ENCODE results near the gene ARL4A. TPM values are rescaled to one million over a fixed set of nuclear protein-coding genes. Genes with fewer than 3 reads are reported as not detected.

Gene ARL4A
- total and polyA plus RNA-seq, 2 of the 8 experiments (the other 6 are each of a cell fraction or from before 2014, with no cell fraction given), result 14.5 to 29.2 TPM

DNA sequence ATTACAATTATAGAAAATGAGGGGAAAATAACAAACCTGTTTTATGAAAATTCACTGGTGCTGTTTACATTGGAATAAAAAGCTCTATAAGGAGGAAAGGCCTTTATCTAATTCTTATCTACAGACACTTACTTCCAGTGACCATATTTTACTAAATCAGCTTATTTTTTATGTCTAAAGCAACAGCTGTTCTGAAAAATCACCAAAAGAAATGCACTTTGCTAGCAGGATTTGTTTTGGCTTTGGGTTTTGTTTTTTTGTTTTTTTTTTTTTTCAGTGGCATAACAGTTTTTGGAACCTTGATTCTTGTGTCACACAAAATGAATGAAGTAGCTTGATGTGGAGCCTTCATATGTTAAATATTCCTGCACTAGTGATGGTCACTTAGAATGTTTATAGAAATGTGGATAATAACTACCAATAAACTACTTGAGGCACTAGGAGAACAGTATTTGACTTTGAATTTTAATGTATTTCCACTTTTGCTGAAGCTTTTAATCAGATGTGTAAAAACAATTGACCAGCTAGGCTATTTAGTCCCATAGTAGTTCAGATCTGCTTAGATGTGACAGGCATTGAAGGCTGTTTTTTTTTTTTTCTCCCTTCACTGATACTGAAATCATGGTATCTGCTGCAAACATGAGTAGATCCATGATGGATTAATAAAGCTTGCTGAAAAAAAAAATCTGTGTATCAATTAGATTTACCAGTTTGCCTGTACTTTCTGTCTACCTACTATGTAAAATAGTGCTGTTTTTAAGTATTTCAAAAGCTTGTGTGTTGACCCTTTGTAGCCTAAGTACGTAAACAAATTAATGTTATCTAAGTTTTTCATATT lies 2.8 kb downstream of the ARL4A start:
- Histone ChIP-seq H2BK12ac (ENCODE audit: low read depth, low read length) (no peak overlapping the region), H4K8ac (ENCODE audit: extremely low read depth, insufficient read depth, low read length) (no peak overlapping the region), H2AFZ (ENCODE audit: low read length) (no peak overlapping the region), H3K23me2 (ENCODE audit: low read depth, low read length) (no peaks in the 10 kb centered on the region; the same call in 1 of the 2 replicates), H3K27me3 (replicated peaks in 1 of 4; ENCODE audit: control insufficient read depth in 3 of 4, extremely low read depth in 1 of 4, insufficient read depth in 3 of 4, low read length in 3 of 4) (no peaks in the 10 kb centered on the region; a peak in 1 of 7 replicates), H3K4me1 (replicated peaks in 1 of 4; ENCODE audit: control insufficient read depth in 3 of 4, insufficient read depth in 4 of 4, low read length in 3 of 4) (peaks cover 0 to 6% (median 3%) of the 10 kb centered on the region in 4 experiments; a peak in 4 of 7 replicates), H2BK120ac (replicated peaks; ENCODE audit: low read depth, low read length) (no peak overlapping the region), H3K4ac (replicated peaks; ENCODE audit: insufficient read length, low read depth, low read length) (no peak overlapping the region), H3K18ac (ENCODE audit: extremely low read depth, low read length) (no peak overlapping the region), H3K27ac (ENCODE audit: low read depth, low read length) (no peak overlapping the region), H3K36me3 (ENCODE audit: control insufficient read depth in 2 of 4, insufficient read depth in 4 of 4, low read length in 3 of 4) (no peaks in the 10 kb centered on the region; a peak in 1 of 8 replicates), H3K14ac (ENCODE audit: insufficient read length) (no peak overlapping the region), H4K20me1 (replicated peaks in 1 of 2; ENCODE audit: control insufficient read depth in 1 of 2, insufficient read depth in 2 of 2, low read length in 2 of 2) (no peaks in the 10 kb centered on the region), H2AK5ac (ENCODE audit: low read depth, low read length) (no peak overlapping the region), H3K79me1 (ENCODE audit: low read depth, low read length) (no peaks in the 10 kb centered on the region), H4K91ac (replicated peaks; ENCODE audit: insufficient read length, low read length) (no peak overlapping the region), H3K9ac (replicated peaks in 1 of 4; ENCODE audit: extremely low read depth in 1 of 4, low read depth in 3 of 4, low read length in 3 of 4) (no peak overlapping the region), H3K79me2 (ENCODE audit: control insufficient read depth in 1 of 2, insufficient read depth in 2 of 2, low read length in 2 of 2) (peaks cover 0 to 70% of the 10 kb centered on the region in 2 experiments; a peak in 3 of 4 replicates), H3K23ac (ENCODE audit: insufficient read length) (no peak overlapping the region), H4K5ac (ENCODE audit: insufficient read length, low read depth, low read length) (no peak overlapping the region), H3K4me2 (ENCODE audit: insufficient read depth in 1 of 2, low read depth in 2 of 2, low read length in 2 of 2) (peak overlapping the region; percentile 49 to 60; a peak in 3 of 4 replicates), H2BK20ac (ENCODE audit: low read length) (no peak overlapping the region), H3K4me3 (ENCODE audit: extremely low read depth in 1 of 4, insufficient read depth in 2 of 4, low read depth in 3 of 4, low read length in 4 of 4) (peak overlapping the region in 3 of 4 experiments; percentile 4 to 54 (median 29); a peak in 3 of 8 replicates), H2BK5ac (ENCODE audit: low read depth, low read length) (no peak overlapping the region), H3K9me3 (ENCODE audit: insufficient read depth in 2 of 2, low read depth in 1 of 2, low read length in 1 of 2) (no peaks in the 10 kb centered on the region), H3K56ac (replicated peaks; ENCODE audit: insufficient read length, low read depth, low read length) (no peak overlapping the region), H2BK15ac (ENCODE audit: low read length) (no peak overlapping the region)
- CTCF ChIA-PET (ENCODE audit: partially characterized antibody), result interaction anchor here (0.6 to 10.0 kb wide), 12 partner anchors 15 to 572 kb away, joined by 3 to 82 read pairs (median 4); no protein-coding TSS in a partner anchor
- no peak for FAIRE-seq
- no peak for DNase-seq (ENCODE audit: low read depth in 1 of 2, low spot score in 2 of 2)
- 88% methylated on average over 1 of the region's 1 CpG; no CpG with 5 or more reads in 1 of the 2 experiments for WGBS, 2 experiments (ENCODE audit: extremely low coverage in 1 of 2, insufficient coverage in 1 of 2, insufficient read length in 1 of 2, insufficient replicate concordance in 2 of 2, low coverage in 1 of 2, low lambda C conversion rate in 2 of 2, missing lambda C conversion rate in 1 of 2)
- TF ChIP-seq HDAC2 (IDR thresholded peaks at IDR 0.05; ENCODE audit: borderline replicate concordance in 1 of 2, low read depth in 2 of 2, low read length in 2 of 2), result no peak
- no peak for TF ChIP-seq KDM1A (IDR thresholded peaks at IDR 0.05; ENCODE audit: borderline replicate concordance, low read length)
- no peak for TF ChIP-seq TEAD4 (IDR thresholded peaks at IDR 0.05; ENCODE audit: low read depth, low read length)
- no peak for TF ChIP-seq POU5F1 (IDR thresholded peaks at IDR 0.05; ENCODE audit: low read depth, low read length)
- no peak for TF ChIP-seq POLR2A (IDR thresholded peaks at IDR 0.05; ENCODE audit: control extremely low read depth in 1 of 2, low read depth in 2 of 2, low read length in 2 of 2)
- no peak for TF ChIP-seq PHF8 (conservative IDR thresholded peaks at IDR 0.05; ENCODE audit: low read depth, low read length)
- no peak for TF ChIP-seq SRF (IDR thresholded peaks at IDR 0.05; ENCODE audit: low read depth, low read length)
- TF ChIP-seq BACH1 (IDR thresholded peaks at IDR 0.05; ENCODE audit: low read length), result no peak
- TF ChIP-seq JUN (IDR thresholded peaks at IDR 0.05; ENCODE audit: low read depth, low read length), result no peak
- no peak for TF ChIP-seq SIN3A (conservative IDR thresholded peaks at IDR 0.05 in 1 of 2, IDR thresholded peaks at IDR 0.05 in 1 of 2; ENCODE audit: low read depth in 1 of 2, low read length in 2 of 2)
- TF ChIP-seq SIRT6 (IDR thresholded peaks at IDR 0.05; ENCODE audit: low read length), result no peak
- POLR2A ChIA-PET (ENCODE audit: partially characterized antibody), result interaction anchor here (0.6 to 1.3 kb wide), 2 partner anchors 383 to 425 kb away, joined by 3 to 4 read pairs; no protein-coding TSS in a partner anchor

Data from H1 (cell line).